Colonic mucosa (tissue), 4 donors: ENCODE measurements around the gene SAXO2. TPM values are rescaled to one million over a fixed set of nuclear protein-coding genes. Genes with fewer than 3 reads are reported as not detected.
"Not testable (repeated sequence)": the region's sequence is repeated elsewhere in the genome, so short reads cannot be mapped to it uniquely, and the experiment has no call there.

Experiments
- DNase-seq: peaks from one replicate; pipeline ENCODE4 v3.0.0-alpha.2; 2020
- H3K27ac ChIP-seq: fragments of 200-600 bp; one replicate; pipeline ENCODE4 v1.8.0; 2021
- H3K27me3 ChIP-seq: fragments of 200-600 bp; one replicate; pipeline ENCODE4 v1.8.0; 2021
- H3K36me3 ChIP-seq: fragments of 200-600 bp; one replicate; pipeline ENCODE4 v1.8.0; 2021
- H3K4me1 ChIP-seq: fragments of 200-600 bp; one replicate; pipeline ENCODE4 v1.8.0; 2021; ENCODE audit warnings: mild to moderate bottlenecking
- H3K4me3 ChIP-seq: fragments of 200-600 bp; one replicate; pipeline ENCODE4 v1.8.0; 2021
- H3K9ac ChIP-seq, 2 donors: one replicate each; pipeline ENCODE4 v1.7.0; 2013; ENCODE audit warnings: control low read depth in 2 of 2, low read depth in 2 of 2, low read length in 2 of 2
- H3K9me3 ChIP-seq: fragments of 200-600 bp; one replicate; pipeline ENCODE4 v1.8.0; 2021
- intact Hi-C: fragments of 100-400 bp; cut with DNase I; formaldehyde crosslinking; loops from one replicate; pipeline ENCODE4 v1.14.1; 2022
- total RNA-seq, 2 donors: library from RNA; stranded (reverse); fragmentation: NEBNext Ultra II Directional in 1 of 2; extraction: Animal tissue kit (Norgen Biotek cat#: 25700) in 1 of 2; gene quantifications; one replicate each; pipeline ENCODE4 v1.2.1, GENCODE V29; 2021
- donor health status: healthy.
- donor health status: DM: no; HTN: no; CAD: no.
- donor health status: DM: no; HTN: no; CAD: no.

The SAXO2 gene
- total RNA-seq, 2 donors from 2014 or later: 0.67 to 0.93 TPM

DNA sequence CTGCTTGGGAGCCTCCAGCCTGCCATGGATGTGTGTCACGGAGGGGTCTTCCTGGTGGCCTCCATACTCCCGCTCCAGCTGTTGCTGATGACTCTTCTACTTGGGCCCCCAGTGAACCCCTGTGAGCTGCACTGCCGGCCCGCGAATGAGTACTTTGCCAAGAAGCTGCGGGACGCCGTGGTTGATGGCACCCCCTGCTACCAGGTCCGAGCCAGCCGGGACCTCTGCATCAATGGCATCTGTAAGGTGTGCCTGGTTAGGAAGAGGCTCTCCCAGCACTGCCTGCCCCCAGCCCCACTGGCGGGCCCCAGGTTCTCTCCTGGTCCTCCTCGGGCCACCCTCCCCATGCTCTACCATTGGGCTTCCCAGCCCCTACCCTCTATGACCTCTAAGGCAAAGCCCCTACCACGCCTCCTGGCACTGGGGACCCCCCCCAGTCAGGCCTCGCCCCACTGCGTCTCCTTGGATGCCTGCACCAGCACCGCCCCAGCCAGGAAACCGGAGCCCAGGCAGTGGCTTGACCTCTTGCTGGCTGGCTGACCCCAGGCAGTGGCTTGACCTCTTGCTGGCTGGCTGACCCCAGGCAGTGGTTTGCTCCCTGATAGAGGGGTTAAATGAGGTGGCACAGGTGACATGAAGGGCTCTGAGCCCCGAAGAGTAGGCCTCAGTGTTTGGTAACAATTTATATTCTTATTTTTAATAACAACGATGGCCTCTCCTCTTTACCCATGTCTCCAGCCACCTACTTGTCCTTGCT, 57.1 kb downstream of the SAXO2 start:
- H3K9ac ChIP-seq, H3K9me3 ChIP-seq, H3K36me3 ChIP-seq, intact Hi-C loops, H3K4me3 ChIP-seq, DNase-seq, H3K27ac ChIP-seq, H3K4me1 ChIP-seq, H3K27me3 ChIP-seq: not testable (repeated sequence)

DNA sequence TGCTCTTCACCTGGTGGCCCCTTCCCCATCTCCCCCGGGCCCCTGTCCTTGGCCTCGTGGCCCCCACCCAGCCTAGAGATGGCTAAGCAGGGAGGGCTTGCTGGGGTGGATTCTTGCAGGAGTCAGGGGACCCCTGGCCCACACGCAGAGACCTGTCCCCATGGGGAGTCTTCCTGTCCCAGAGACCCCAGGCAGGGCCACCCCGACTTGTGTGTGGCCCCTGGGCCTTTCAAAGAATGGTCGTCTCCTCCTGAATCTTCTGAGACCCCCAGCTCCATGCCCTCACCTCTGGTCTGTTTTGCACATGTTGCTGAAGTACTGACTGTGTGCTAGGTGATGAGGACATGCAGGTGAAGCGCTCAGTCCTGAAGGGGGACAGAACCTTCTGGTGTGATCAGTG, 58.2 kb downstream of the SAXO2 start:
- intact Hi-C loops, H3K4me1 ChIP-seq, H3K27me3 ChIP-seq, H3K4me3 ChIP-seq, H3K9ac ChIP-seq, H3K36me3 ChIP-seq, H3K27ac ChIP-seq, DNase-seq, H3K9me3 ChIP-seq: not testable (repeated sequence)

DNA sequence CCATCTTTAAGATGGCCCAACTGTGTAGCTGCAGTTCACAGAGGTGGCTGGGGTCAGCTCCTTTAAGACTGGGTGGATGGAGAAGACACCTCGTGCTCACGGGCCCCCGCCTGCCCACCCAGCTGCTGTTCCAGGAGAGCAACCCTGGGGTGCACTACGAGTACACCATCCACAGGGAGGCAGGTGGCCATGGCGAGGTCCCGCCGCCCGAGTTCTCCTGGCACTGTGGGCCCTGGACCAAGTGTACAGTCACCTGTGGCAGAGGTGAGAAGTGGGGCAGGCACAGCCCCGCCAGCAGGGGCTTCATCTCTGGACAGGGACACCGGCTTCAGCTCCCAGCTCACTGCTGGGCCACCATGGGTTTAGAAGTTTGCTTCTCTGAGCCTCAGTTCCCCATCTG, 59.9 kb downstream of the SAXO2 start:
- H3K36me3 ChIP-seq, H3K27ac ChIP-seq, H3K27me3 ChIP-seq, intact Hi-C loops, H3K4me3 ChIP-seq, H3K9ac ChIP-seq, H3K9me3 ChIP-seq, DNase-seq, H3K4me1 ChIP-seq: not testable (repeated sequence)

DNA sequence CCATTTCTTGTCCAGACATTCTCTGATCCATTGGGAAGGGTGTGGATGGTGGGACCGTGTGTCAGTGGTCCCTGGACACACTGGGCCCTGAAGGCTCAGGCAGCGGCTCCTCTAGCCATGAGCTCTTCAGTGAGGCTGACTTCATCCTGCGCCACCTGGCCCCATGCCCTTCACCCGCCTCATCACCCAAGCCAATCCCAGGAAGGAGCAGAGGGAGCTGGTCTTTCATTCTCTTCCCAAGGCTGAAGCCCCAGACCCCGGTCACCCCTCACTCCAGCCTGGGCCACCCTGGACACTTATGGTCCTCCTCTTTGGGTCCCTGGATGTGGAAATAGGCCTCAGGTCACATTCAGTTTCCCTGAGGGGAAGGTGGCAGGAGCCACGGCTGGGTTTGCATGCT, 62.2 kb downstream of the SAXO2 start:
- H3K4me1 ChIP-seq, H3K9me3 ChIP-seq: not testable (repeated sequence)

DNA sequence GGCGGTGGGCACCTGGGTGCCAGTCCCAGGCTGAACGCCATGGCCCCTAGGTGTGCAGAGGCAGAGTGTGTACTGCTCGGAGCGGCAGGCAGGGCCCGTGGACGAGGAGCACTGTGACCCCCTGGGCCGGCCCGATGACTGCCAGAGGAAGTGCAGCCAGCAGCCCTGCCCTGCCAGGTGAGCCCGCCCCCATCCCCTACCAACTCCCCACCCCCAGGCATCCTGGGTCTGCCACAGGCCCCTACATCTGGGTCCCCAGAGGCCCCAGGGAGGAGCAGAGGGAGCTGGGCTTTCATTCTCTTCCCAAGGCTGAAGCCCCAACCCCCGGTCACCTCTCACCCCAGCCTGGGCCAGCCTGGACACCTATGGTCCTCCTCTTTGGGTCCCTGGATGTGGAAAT, 63.0 kb downstream of the SAXO2 start:
- H3K9ac ChIP-seq, H3K27ac ChIP-seq, H3K36me3 ChIP-seq, H3K9me3 ChIP-seq, H3K27me3 ChIP-seq, H3K4me3 ChIP-seq, H3K4me1 ChIP-seq, intact Hi-C loops, DNase-seq: not testable (repeated sequence)

More for the DNA sequence above, 62.2 kb downstream of the SAXO2 start:
- H3K27ac ChIP-seq, intact Hi-C loops, H3K9ac ChIP-seq, H3K36me3 ChIP-seq, H3K4me3 ChIP-seq, DNase-seq, H3K27me3 ChIP-seq: not testable (repeated sequence)

DNA sequence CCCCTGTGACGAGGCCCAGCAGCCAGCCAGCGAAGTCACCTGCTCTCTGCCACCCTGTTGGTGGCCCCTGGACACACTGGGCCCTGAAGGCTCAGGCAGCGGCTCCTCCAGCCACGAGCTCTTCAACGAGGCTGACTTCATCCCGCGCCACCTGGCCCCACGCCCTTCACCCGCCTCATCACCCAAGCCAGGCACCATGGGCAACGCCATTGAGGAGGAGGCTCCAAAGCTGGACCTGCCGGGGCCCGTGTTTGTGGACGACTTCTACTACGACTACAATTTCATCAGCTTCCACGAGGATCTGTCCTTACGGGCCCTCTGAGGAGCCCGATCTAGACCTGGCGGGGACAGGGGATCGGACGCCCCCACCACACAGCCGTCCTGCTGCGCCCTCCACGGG, 64.3 kb downstream of the SAXO2 start:
- H3K27me3 ChIP-seq, H3K9me3 ChIP-seq, DNase-seq, H3K4me3 ChIP-seq, H3K36me3 ChIP-seq, H3K4me1 ChIP-seq, H3K9ac ChIP-seq, H3K27ac ChIP-seq, intact Hi-C loops: not testable (repeated sequence)

DNA sequence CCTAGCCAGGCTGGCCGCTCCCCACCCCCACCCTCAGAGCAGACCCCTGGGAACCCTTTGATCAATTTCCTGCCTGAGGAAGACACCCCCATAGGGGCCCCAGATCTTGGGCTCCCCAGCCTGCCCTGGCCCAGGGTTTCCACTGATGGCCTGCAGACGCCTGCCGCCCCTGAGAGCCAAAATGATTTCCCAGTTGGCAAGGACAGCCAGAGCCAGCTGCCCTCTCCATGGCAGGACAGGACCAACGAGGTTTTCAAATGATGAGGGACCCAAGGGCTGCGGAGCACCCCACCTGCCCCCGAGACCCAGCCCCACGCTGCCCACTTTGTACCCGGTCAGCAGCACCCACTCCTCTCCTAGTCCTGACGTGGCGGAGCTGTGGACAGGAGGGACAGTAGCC, 64.8 kb downstream of the SAXO2 start:
- H3K27me3 ChIP-seq, H3K36me3 ChIP-seq, intact Hi-C loops, H3K27ac ChIP-seq, H3K4me3 ChIP-seq, H3K9ac ChIP-seq, H3K4me1 ChIP-seq, H3K9me3 ChIP-seq, DNase-seq: not testable (repeated sequence)

DNA sequence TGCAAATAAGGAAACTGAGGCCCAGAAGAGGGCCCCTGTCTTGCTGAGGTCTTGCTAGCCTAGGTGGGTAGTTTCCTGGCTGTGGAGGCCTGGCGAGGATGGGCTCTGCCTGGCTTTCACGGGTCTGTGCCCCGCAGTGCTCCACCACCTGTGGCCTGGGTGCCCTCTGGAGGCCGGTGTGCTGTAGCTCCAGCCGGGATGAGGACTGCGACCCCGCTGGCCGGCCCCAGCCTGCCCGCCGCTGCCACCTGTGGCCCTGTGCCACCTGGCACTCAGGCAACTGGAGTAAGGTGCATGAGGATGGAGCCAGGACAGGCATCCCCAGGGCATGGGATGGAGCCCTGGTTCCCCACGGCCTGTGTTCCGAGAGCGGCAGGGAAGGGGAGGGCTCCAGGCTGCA, 66.4 kb downstream of the SAXO2 start:
- H3K9me3 ChIP-seq, H3K4me1 ChIP-seq, H3K9ac ChIP-seq, DNase-seq, H3K36me3 ChIP-seq, H3K27me3 ChIP-seq, H3K27ac ChIP-seq, intact Hi-C loops, H3K4me3 ChIP-seq: not testable (repeated sequence)

DNA sequence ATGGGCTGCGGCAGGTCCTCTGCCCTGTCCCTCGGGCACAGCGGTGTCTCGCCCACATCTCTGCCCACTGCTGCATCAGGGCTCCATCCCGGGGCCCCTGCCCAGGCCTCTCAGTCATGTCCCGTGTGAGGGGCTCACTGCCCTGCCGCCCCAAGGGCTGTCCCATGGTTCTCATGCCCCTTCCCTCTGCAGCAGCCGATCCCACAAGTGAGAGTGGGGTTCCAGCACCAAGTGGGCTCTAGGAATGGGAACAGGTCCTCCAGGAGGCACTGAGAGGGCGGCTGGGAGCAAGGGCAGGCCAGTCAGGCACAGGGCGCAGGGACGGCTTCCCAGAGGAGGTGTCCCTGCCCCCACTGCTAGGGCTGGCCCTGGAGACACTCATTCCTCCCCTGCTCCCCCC, 68.3 kb downstream of the SAXO2 start:
- not testable (repeated sequence) for H3K4me1 ChIP-seq, DNase-seq

DNA sequence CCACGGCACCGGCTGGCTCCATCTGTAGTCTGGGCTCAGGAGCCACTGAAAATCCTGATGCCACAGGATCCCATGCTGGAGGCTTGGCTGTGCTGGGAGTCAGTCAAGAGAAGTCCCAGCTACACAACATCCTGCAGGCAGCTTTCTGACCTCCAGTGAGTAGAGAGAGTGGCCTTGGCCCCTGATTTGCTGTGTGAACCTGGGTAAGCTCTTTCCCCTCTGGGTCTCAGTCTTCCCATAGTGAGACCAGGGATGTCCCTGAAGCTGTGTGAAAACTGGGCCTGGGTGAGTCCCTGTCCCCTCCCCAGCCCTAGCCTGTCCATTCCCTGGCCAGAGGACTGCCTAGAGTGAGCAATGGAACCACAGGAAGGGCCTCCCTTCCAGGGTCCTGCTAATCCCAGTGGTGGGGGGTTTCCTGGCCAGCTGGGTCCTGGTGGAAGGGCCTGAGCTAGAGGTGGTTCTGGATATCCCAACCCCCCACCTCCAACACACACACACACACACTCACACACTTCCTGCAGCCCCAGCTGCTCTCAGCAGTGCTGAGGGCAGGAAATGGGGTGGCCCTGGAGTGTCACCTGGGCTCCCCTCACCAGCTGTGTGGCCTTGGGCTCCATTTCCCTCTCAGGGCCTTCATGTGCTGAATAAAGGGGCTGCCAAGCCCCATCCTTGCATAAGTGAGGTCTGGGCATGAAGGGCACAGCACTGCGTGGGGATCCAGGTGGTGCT, 69.1 kb downstream of the SAXO2 start:
- H3K4me3 ChIP-seq, DNase-seq, intact Hi-C loops, H3K27ac ChIP-seq, H3K9me3 ChIP-seq, H3K27me3 ChIP-seq, H3K4me1 ChIP-seq, H3K36me3 ChIP-seq, H3K9ac ChIP-seq: not testable (repeated sequence)

More for the DNA sequence above, 68.3 kb downstream of the SAXO2 start:
- H3K27ac ChIP-seq, intact Hi-C loops, H3K27me3 ChIP-seq, H3K9me3 ChIP-seq, H3K9ac ChIP-seq, H3K36me3 ChIP-seq, H3K4me3 ChIP-seq: not testable (repeated sequence)

DNA sequence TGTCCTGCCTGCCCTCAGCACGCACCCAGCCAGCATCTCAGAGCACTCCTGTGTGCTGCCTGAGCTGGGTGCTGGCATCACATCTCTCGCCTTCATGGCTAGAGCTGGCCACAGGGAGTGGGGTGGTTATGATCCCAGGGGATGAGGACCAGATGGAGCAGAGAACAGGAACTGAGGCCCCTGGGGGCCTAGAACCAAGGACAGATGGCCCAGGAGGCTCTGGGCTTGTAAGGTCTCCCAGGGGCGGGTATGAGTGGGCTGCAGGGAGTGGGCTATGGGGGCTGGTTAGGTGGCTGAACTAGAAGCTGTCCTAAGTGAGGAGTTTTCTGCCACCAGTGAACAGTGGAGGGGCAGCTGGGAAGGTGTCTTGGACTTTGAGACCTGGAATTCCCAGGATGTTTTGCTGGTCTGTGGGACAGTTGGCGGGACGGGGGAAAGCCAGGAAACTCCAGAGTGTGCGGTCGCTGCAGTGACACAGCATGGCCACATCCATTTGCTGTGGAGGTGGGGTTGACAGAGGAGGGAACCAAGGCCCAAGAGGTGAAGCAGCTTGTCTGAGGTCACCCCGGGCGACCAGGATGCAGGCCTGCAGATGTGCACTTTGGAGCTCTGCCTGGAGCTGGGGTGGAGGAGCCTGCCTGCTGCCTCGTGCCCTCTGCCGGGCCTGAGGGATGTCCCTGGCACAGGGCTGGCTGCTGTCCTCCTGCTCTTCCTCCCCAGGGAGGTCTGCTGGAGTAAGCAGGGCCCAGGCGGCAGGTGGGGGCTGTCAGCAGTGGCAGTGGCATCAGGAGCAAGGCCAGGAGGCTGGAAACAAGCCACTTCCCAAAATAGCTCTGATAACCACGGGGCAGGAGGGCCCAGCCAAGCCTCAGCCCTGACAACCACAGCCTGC, 70.3 kb downstream of the SAXO2 start:
- H3K9me3 ChIP-seq, H3K27ac ChIP-seq, intact Hi-C loops, H3K4me1 ChIP-seq, H3K36me3 ChIP-seq, H3K9ac ChIP-seq, DNase-seq, H3K27me3 ChIP-seq, H3K4me3 ChIP-seq: not testable (repeated sequence)

DNA sequence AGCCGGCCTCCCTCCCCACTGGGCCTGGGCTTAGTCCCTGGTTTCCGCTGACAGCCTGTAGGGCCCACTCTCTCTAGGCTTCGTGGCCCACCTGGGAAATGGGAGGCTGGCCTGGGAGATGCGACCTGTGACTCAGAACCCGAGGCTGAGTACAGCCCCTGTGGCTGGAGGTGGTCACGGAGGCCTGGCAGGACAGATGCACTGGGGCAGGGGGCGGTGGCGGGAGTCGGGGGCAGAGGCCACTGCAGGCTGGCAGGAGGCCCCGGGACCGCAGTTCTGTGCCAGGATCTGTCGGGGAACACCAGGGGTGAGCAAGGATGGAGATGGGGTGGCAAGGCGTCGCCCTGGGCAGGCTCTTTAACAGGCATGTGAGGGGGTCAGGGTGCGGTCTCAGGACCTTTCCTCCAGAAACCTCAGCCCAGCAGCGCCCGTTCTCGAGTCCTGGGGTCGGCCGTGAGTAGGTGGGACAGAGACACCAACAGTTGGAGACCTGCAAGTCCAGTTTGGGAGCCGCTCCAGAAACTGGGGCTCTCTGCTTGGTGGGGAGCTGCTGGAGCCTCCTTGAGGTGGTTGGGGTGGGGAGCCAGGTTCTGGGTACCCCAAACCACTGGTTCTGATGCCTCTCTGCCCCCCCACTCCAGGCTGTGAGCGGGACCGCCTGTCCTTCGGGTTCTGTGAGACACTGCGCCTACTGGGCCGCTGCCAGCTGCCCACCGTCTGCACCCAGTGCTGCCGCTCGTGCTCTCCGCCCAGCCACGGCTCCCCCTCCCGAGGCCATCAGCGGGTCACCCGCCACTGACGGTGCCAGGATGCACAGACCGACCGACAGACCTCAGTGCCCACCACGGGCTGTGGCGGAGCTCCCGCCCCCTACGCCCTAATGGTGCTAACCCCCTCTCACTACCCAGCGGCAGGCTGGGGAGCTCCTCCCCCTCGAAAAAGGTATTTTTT, 71.3 kb downstream of the SAXO2 start:
- H3K9ac ChIP-seq, H3K4me1 ChIP-seq, H3K4me3 ChIP-seq, H3K9me3 ChIP-seq, H3K27ac ChIP-seq, DNase-seq, H3K36me3 ChIP-seq, H3K27me3 ChIP-seq, intact Hi-C loops: not testable (repeated sequence)
